Loucy (cell line): Measurements from ENCODE around the gene CNTN1.

Experiments used
- H2AFZ ChIP-seq: fragments of 200-600 bp; sonication (generic); 2 replicates; pipeline ENCODE4 v1.6.0; 2016; ENCODE audit warnings: antibody characterized with exemption, mild to moderate bottlenecking, low read length, moderate library complexity
- H3F3A ChIP-seq: fragments of 200-600 bp; 2 replicates; pipeline ENCODE4 v1.6.0; 2016; ENCODE audit warnings: antibody characterized with exemption, low read depth, mild to moderate bottlenecking
- H3K27me3 ChIP-seq: fragments of 200-600 bp; sonication (generic); 2 replicates; pipeline ENCODE4 v1.6.1; 2014; ENCODE audit warnings: low read length, mild to moderate bottlenecking; ENCODE audit not compliant: insufficient read depth, poor library complexity, severe bottlenecking
- H3K36me3 ChIP-seq: fragments of 200-600 bp; sonication (generic); 2 replicates; pipeline ENCODE4 v1.6.1; 2016; ENCODE audit warnings: low read length; ENCODE audit not compliant: insufficient read depth
- H3K4me1 ChIP-seq: fragments of 200-600 bp; sonication (generic); 2 replicates; pipeline ENCODE4 v1.5.1; 2014; ENCODE audit warnings: low read length, mild to moderate bottlenecking; ENCODE audit not compliant: insufficient read depth, poor library complexity, severe bottlenecking
- H3K4me2 ChIP-seq: fragments of 200-600 bp; sonication (generic); 2 replicates; pipeline ENCODE4 v1.6.0; 2014; ENCODE audit warnings: antibody characterized with exemption, low read length, low read depth, mild to moderate bottlenecking; ENCODE audit not compliant: poor library complexity, severe bottlenecking
- H3K4me3 ChIP-seq: fragments of 200-600 bp; sonication (generic); 2 replicates; pipeline ENCODE4 v1.5.1; 2014; ENCODE audit warnings: low read length, mild to moderate bottlenecking, mixed read lengths; ENCODE audit not compliant: poor library complexity, severe bottlenecking
- H3K79me2 ChIP-seq: fragments of 200-600 bp; sonication (generic); 2 replicates; pipeline ENCODE4 v1.6.1; 2014; ENCODE audit warnings: low read length; ENCODE audit not compliant: insufficient read depth
- H3K9ac ChIP-seq: fragments of 200-600 bp; sonication (generic); 2 replicates; pipeline ENCODE4 v1.6.0; 2014; ENCODE audit warnings: mild to moderate bottlenecking, low read depth, low read length, moderate library complexity; ENCODE audit not compliant: poor library complexity, severe bottlenecking
- H3K9me2 ChIP-seq: fragments of 200-600 bp; sonication (generic); replicated peaks from 2 replicates; pipeline ENCODE4 v1.6.1; 2016; ENCODE audit warnings: low read depth, low read length, mixed read lengths
- H3K9me3 ChIP-seq: fragments of 200-600 bp; sonication (generic); 2 replicates; pipeline ENCODE4 v1.6.1; 2014; ENCODE audit warnings: mild to moderate bottlenecking, antibody characterized with exemption, low read length, low read depth; ENCODE audit not compliant: insufficient read depth
- H4K20me1 ChIP-seq: fragments of 200-600 bp; sonication (generic); 2 replicates; pipeline ENCODE4 v1.6.0; 2014; ENCODE audit warnings: antibody characterized with exemption, low read length, mild to moderate bottlenecking; ENCODE audit not compliant: insufficient read depth, poor library complexity, severe bottlenecking
- CTCF ChIP-seq: fragments of 200-600 bp; sonication (generic); conservative IDR thresholded peaks from 2 replicates; pipeline ENCODE4 v1.5.1; 2014; ENCODE audit warnings: mild to moderate bottlenecking, antibody characterized with exemption, low read length
- EZH2phosphoT487 ChIP-seq: fragments of 200-600 bp; IDR thresholded peaks from 2 replicates; pipeline ENCODE4 v1.6.1; 2018; ENCODE audit warnings: antibody characterized with exemption, mild to moderate bottlenecking, moderate library complexity, borderline replicate concordance

Gene CNTN1

GRCh38 chr12:40701756-40702155 lies 9.5 kb downstream of the CNTN1 start:
- Histone ChIP-seq H3K9me3 (no peaks in the 10 kb centered on the region), H3K4me2 (no peak overlapping the region), H3K9ac (no peak overlapping the region), H3K79me2 (no peaks in the 10 kb centered on the region), H3K4me3 (no peak overlapping the region), H3F3A (no peaks in the 10 kb centered on the region), H3K27me3 (no peaks in the 10 kb centered on the region), H3K36me3 (no peaks in the 10 kb centered on the region), H3K9me2 (no peaks in the 10 kb centered on the region), H2AFZ (no peak overlapping the region), H3K4me1 (no peaks in the 10 kb centered on the region), H4K20me1 (no peaks in the 10 kb centered on the region)
- TF ChIP-seq EZH2phosphoT487 (no peak), CTCF (no peak)

- Histone ChIP-seq H3K9me3 (no peaks in the 10 kb centered on the region), H3K9ac (no peak overlapping the region), H3K79me2 (no peaks in the 10 kb centered on the region), H3K4me2 (no peak overlapping the region), H3K4me3 (no peak overlapping the region), H3K4me1 (no peaks in the 10 kb centered on the region), H4K20me1 (no peaks in the 10 kb centered on the region), H3K36me3 (no peaks in the 10 kb centered on the region), H3K9me2 (no peaks in the 10 kb centered on the region), H3K27me3 (no peaks in the 10 kb centered on the region), H2AFZ (no peak overlapping the region), H3F3A (no peaks in the 10 kb centered on the region)
- TF ChIP-seq EZH2phosphoT487 (no peak), CTCF (no peak)
Observed at GRCh38 chr12:40711121-40711520, 18.9 kb downstream of the CNTN1 start.

- H3K4me3 ChIP-seq = no peak overlapping the region
- no peak overlapping the region for H3K4me2 ChIP-seq
- H3K9me2 ChIP-seq = no peaks in the 10 kb centered on the region
- H3K9ac ChIP-seq = no peak overlapping the region
- H2AFZ ChIP-seq = no peak overlapping the region
- no peak for TF ChIP-seq EZH2phosphoT487
- TF ChIP-seq CTCF = no peak
- no peaks in the 10 kb centered on the region for H3K9me3 ChIP-seq
- H3K4me1 ChIP-seq = no peaks in the 10 kb centered on the region
- H3F3A ChIP-seq = no peaks in the 10 kb centered on the region
- H3K27me3 ChIP-seq = no peaks in the 10 kb centered on the region
- H3K36me3 ChIP-seq = no peaks in the 10 kb centered on the region
- no peaks in the 10 kb centered on the region for H4K20me1 ChIP-seq
- H3K79me2 ChIP-seq = no peaks in the 10 kb centered on the region
Observed at GRCh38 chr12:40714636-40715035, 22.4 kb downstream of the CNTN1 start.
